Mucosa of stomach (tissue), 1 donor: ENCODE data around the gene POLG2.
A peak's percentile ranks its signal among the peaks of the same experiment; 100 is the strongest.

Experiments
- H3K27me3 ChIP-seq: one replicate; pipeline ENCODE4 v1.7.0; 2013; ENCODE audit warnings: mild to moderate bottlenecking, low read length; ENCODE audit not compliant: control insufficient read depth, insufficient read depth
- H3K36me3 ChIP-seq: one replicate; pipeline ENCODE4 v1.7.0; 2013; ENCODE audit warnings: low read length; ENCODE audit not compliant: control insufficient read depth, insufficient read depth
- H3K4me1 ChIP-seq: one replicate; pipeline ENCODE4 v1.7.0; 2013; ENCODE audit warnings: mild to moderate bottlenecking, low read length; ENCODE audit not compliant: control insufficient read depth, insufficient read depth
- H3K4me3 ChIP-seq: one replicate; pipeline ENCODE4 v1.7.0; 2013; ENCODE audit warnings: low read length
- H3K9ac ChIP-seq: one replicate; pipeline ENCODE4 v1.7.0; 2013; ENCODE audit warnings: mild to moderate bottlenecking, low read length, moderate library complexity
- H3K9me3 ChIP-seq: one replicate; pipeline ENCODE4 v1.7.0; 2013; ENCODE audit warnings: mild to moderate bottlenecking, low read length, moderate library complexity; ENCODE audit not compliant: control insufficient read depth
- donor health status: Pancreatic carcinoma.

The POLG2 gene

DNA sequence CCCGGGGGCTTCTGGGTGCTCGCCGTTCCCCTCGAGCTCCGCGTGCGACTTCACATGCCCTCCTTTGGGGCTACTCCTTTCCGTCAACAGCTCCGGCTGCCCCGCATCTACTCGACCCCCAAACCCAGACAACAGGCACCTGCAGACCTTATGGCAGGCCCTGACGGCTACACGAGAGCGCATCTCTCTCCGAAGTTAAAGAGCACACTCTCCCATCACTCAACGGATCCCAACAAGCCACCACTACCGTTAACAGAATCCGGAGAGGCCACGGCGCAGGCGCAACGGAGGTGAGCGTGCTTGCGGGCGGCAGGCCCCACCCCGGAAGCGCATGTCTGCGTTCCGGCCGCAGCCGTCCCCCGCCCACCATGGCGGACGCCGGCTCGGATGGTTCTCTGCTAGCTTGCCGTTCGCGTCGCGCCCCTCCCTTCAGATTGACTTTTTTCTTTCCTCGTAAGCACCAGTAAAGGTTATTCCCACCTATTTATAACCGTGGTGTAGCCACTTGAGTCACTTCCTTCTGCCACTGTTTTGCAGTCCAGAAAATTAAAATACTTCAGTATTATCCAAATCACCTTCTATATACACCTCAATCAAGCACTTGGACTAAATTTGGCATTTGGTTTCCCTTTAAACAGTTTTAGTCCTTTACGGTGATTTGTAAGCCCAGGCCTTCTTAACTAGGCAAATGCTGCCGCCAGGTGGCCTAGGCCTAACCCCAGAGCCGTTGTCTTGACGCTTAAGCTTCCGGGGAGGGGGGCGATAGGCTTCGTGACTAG, at the start of gene POLG2:
Gene POLG2, minus strand, starts transcription at position 269 of the 779 bp plus-strand sequence. Its CDS starts 86 bp downstream, at position 183.
- H3K4me3 ChIP-seq: peak within 1 kb of the TSS; percentile 48
- no peaks in the 10 kb centered on the region for H3K9me3 ChIP-seq
- H3K27me3 ChIP-seq: no peaks in the 10 kb centered on the region
- peaks cover 12% of the 10 kb centered on the region for H3K4me1 ChIP-seq
- peaks cover 21% of the 10 kb centered on the region for H3K36me3 ChIP-seq
- peak within 1 kb of the TSS; percentile 62 for H3K9ac ChIP-seq

DNA sequence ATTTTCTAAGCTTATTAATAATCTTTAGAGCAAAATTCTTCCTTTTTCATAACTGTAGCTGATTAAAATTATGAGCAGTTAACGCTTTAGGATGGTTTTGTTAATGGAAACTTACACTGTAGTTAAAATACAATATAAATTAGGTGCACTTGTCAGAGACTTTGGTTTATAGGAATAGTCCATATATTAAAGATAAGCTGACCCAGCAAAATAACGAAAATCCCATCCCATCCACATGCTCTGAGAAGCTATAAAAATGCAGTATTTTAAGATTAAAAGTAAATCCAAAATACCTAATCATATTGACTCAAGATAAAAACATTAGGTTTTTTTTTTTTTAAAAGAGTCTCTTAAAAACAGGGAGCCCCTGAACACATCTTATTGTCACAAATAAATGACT, 47.9 kb upstream of the POLG2 start:
- Histone ChIP-seq H3K36me3 (peaks cover 7% of the 10 kb centered on the region), H3K4me3 (no peak overlapping the region), H3K9ac (no peak overlapping the region), H3K9me3 (no peaks in the 10 kb centered on the region), H3K27me3 (no peaks in the 10 kb centered on the region), H3K4me1 (no peaks in the 10 kb centered on the region)

DNA sequence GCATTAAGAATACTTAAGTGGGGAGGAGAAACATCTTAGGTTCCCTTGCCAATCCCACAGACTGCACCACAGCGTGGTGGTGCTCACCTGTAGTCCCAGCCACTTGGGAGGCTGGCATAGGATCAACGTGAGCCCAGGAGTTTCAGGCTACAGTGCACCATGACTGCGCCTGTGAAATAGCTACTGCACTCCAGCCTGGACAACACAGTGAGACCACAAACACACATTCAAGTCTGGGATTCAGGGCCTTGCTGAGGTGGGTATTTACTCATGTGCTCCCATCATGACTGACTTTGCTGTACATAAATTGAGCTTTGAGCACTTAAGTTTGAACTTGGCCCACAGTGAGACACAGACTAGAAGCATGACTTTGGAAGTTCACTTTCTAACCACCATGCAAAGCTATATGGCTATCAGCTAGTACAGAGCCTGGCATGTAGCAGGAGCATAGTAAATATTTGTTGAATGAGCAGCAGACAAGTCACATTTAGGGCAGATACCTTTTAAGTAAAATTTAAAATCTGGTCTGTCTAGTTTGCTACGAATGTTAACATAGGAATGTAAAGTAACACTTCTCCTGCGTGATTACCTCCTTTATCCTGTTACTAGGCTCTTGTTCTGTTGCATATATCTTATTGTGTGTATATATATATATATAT, 43.4 kb upstream of the POLG2 start:
- Histone ChIP-seq H3K9me3 (no peaks in the 10 kb centered on the region), H3K4me1 (no peaks in the 10 kb centered on the region), H3K36me3 (no peaks in the 10 kb centered on the region), H3K4me3 (no peak overlapping the region), H3K9ac (no peak overlapping the region), H3K27me3 (no peaks in the 10 kb centered on the region)

DNA sequence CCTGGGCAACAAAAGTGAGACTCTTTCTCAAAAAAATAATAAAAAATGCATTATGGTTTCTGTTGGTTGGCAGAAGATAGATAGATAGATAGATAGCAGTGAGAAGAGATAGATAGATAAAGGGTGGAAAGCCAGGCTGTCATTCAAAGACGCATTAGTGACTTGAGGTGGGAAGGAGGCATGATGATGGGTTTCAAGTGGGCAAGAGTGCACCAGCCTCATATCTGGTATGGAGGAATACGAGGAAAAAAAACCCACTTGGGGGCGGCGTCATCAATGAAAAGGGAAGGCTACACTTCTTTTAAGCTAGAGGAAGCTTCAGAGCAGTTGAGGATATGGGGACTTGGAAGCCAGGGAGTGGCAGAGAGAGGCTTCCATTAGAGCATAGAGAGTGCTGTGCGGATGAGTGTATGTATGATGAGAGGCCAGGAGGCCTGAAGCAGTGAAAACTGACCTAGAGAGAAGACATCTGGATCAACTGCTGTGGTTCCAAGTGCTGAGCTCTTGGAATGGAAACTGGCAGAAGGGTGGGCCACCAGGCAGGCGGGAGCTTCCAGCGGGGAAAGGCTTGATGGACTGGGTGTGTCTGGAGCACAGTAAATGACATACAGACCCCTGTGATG, 41.8 kb upstream of the POLG2 start:
- Histone ChIP-seq H3K36me3 (no peaks in the 10 kb centered on the region), H3K9me3 (no peaks in the 10 kb centered on the region), H3K27me3 (no peaks in the 10 kb centered on the region), H3K4me1 (no peaks in the 10 kb centered on the region), H3K4me3 (no peak overlapping the region), H3K9ac (no peak overlapping the region)

DNA sequence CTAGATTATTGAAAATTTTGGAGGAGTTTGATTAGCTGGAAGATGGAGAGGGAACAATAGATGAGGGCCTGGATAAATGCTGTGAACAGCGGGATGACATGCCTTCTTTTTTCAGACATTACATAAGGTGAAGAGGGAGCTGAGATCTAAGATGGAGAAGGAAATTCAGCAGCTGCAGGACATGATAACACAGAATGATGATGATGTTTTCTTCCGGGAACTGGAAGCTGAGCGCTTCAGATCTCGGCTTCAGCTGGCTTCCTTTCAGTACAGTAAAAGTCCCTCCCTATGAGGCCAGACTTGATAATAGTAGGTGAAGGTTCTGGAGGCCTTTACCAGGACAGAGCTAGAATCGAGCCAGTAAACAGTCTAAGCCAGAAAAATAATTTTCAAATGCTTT, 40.6 kb upstream of the POLG2 start:
- no peaks in the 10 kb centered on the region for H3K9me3 ChIP-seq
- H3K27me3 ChIP-seq: no peaks in the 10 kb centered on the region
- no peaks in the 10 kb centered on the region for H3K4me1 ChIP-seq
- H3K4me3 ChIP-seq: no peak overlapping the region
- H3K9ac ChIP-seq: no peak overlapping the region
- no peaks in the 10 kb centered on the region for H3K36me3 ChIP-seq

DNA sequence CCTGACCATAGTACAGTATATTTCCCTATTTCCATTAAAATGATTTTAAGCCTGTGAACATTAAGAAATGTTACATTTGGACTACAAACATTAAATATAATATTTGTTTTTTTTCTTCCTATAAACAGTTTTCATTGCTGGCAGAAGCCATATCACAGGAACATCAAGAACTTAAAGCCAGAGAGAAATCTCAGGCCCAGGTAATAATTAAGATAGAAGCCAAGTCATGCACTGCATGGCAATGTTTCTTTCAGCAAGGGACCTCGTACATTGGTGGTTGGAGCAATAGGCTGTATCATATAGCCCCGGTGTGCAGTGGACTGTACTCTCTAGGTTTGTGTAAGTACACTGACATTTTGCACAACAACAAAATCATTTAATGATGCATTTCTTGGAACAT, 40.1 kb upstream of the POLG2 start:
- Histone ChIP-seq H3K4me1 (no peaks in the 10 kb centered on the region), H3K36me3 (no peaks in the 10 kb centered on the region), H3K9ac (no peak overlapping the region), H3K9me3 (no peaks in the 10 kb centered on the region), H3K27me3 (no peaks in the 10 kb centered on the region), H3K4me3 (no peak overlapping the region)

DNA sequence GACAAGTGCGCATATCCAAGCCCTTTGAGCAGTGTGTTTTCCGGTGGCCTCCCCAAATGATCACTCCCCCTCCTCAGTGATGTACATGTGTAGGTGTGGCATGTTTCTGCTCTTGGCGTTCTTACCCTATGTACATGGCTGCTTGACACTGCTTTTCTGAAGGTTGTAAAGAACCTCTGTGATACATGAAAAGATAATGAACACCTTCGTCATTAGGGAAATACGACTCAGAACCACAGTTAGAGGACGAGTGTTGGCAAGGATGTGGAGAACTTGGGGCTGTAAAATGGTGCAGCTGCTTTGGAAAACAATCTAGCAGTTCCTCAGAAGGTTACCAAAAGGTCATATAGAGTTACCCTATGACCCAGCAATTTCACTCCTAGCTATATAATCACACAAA, 38.5 kb upstream of the POLG2 start:
- no peak overlapping the region for H3K9ac ChIP-seq
- no peaks in the 10 kb centered on the region for H3K27me3 ChIP-seq
- H3K36me3 ChIP-seq: no peaks in the 10 kb centered on the region
- H3K4me1 ChIP-seq: no peaks in the 10 kb centered on the region
- H3K9me3 ChIP-seq: no peaks in the 10 kb centered on the region
- no peak overlapping the region for H3K4me3 ChIP-seq

DNA sequence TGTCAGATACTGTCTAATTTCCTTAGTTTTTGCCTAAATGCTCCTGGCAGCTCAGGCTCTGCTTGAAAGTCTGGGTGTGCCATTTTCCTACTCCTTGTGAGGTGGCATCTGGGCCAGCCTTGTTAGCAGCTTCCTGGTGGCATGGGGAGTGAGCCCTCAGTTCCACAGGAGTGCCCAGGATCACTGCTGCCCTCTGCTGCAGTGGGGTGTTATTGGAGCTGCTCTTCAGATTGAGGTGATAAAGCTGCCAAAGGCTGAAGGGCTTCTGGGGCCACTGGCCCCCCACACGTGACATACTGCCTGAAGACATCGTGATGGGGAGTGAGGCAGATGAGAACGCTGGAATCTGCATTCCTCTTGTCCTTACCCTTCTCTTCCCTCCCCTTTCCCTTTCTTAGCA, 37.3 kb upstream of the POLG2 start:
- no peaks in the 10 kb centered on the region for H3K36me3 ChIP-seq

DNA sequence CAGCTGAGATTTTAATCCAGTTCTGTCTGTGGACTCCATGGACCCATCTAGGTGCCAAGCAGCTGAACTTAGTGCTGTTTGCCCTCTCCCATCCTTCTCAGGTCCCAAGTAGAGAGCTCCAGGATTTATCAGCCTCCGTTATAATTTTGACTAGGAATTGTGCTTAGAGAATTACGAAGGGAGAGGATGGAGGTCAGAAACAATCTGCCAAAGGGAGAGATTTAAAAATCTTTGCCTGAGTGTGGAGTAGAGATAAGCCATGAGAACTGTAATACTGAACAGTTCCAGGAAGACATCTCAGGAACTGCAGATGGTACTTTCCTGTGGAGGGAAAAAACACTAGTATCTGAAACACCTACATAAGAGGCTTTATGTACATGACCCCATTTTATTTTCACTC, 36.9 kb upstream of the POLG2 start:
- Histone ChIP-seq H3K4me1 (no peaks in the 10 kb centered on the region), H3K36me3 (no peaks in the 10 kb centered on the region), H3K9ac (no peak overlapping the region), H3K9me3 (no peaks in the 10 kb centered on the region), H3K4me3 (no peak overlapping the region), H3K27me3 (no peaks in the 10 kb centered on the region)

More for the DNA sequence above, 37.3 kb upstream of the POLG2 start:
- H3K27me3 ChIP-seq: no peaks in the 10 kb centered on the region
- H3K4me1 ChIP-seq: no peaks in the 10 kb centered on the region
- no peak overlapping the region for H3K9ac ChIP-seq
- no peak overlapping the region for H3K4me3 ChIP-seq
- H3K9me3 ChIP-seq: no peaks in the 10 kb centered on the region

DNA sequence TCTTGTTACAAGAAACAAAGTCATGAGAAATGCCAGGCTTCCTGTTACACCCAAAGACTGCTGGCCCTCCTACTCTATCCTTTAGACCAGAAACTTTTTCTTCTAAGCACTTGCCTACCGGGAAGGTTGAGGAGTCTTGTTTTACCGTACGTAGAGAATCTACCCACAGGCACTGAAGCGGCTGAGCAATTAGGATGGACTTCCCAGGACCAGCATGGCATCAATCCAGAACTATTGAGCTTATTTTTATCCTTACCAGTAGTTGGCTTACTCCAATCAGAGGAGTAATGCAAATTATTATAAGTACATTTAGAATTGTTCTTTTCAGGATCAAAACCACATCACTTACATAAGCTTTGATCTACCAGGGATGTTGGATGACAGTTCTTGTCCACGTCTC, 35.6 kb upstream of the POLG2 start:
- no peaks in the 10 kb centered on the region for H3K27me3 ChIP-seq
- H3K9ac ChIP-seq: no peak overlapping the region
- H3K4me3 ChIP-seq: no peak overlapping the region
- H3K36me3 ChIP-seq: no peaks in the 10 kb centered on the region
- no peaks in the 10 kb centered on the region for H3K4me1 ChIP-seq
- no peaks in the 10 kb centered on the region for H3K9me3 ChIP-seq

DNA sequence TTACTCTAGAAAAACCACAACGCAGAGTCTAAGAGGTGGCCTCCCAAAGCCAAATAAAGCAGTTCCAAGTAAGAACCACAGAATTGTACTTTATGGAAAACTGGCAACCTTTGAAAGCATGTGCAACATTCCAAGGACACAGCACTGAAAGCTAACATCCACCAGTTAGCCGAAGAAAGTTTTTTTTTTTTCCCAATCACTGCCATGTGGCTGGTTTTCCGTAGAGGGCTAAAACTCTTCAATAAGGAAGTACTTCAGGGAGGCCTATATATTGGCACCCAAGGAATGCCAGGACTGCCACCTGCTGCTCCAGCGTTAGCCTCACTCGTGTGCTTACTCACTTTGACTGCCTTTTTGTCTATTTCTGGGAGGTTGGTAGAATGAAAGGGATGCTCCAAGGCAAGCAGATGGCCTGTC, 35.1 kb upstream of the POLG2 start:
- Histone ChIP-seq H3K4me3 (no peak overlapping the region), H3K36me3 (no peaks in the 10 kb centered on the region), H3K4me1 (no peaks in the 10 kb centered on the region), H3K9me3 (no peaks in the 10 kb centered on the region), H3K9ac (no peak overlapping the region), H3K27me3 (no peaks in the 10 kb centered on the region)

DNA sequence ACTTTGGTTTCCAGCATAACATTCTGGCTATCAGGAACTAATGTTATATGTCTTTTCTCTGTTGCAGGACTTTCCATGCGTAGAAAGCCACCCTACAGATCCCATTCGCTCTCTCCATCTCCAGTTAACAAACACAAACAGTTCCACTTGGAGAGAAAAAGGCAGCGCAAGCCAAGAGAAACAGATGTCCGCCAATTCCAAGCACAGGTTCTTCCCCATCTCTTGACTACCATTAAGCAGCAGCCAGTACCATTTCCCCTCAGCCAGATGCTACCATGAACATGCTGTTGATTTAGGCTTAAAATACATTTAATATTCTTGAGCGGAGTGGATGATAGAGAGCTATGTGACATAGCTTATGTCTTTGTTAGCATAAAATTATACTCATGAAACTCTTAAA, 32.4 kb upstream of the POLG2 start:
- Histone ChIP-seq H3K4me1 (no peaks in the 10 kb centered on the region), H3K27me3 (no peaks in the 10 kb centered on the region), H3K36me3 (no peaks in the 10 kb centered on the region), H3K9me3 (no peaks in the 10 kb centered on the region), H3K9ac (no peak overlapping the region), H3K4me3 (no peak overlapping the region)
